OCI-LY1 (cell line): ENCODE data around the gene CIB4.

Experiments used
- H2AFZ ChIP-seq: fragments of 200-600 bp; sonication (generic), shearing (Covaris generic); 2 replicates; pipeline ENCODE4 v1.6.0; 2014; ENCODE audit warnings: antibody characterized with exemption, mild to moderate bottlenecking, low read length
- H3F3A ChIP-seq: fragments of 200-600 bp; sonication (generic), shearing (Covaris generic); 2 replicates; pipeline ENCODE4 v1.6.0; 2014; ENCODE audit warnings: mild to moderate bottlenecking, antibody characterized with exemption, low read length, moderate library complexity; ENCODE audit not compliant: insufficient read depth
- H3K27ac ChIP-seq: fragments of 200-600 bp; sonication (generic); 2 replicates; pipeline ENCODE4 v1.5.1; 2014; ENCODE audit warnings: low read length, mixed run types, mild to moderate bottlenecking, low read depth; ENCODE audit not compliant: poor library complexity, severe bottlenecking
- H3K27me3 ChIP-seq: fragments of 200-600 bp; sonication (generic); 2 replicates; pipeline ENCODE4 v1.6.0; 2014; ENCODE audit warnings: antibody characterized with exemption, mild to moderate bottlenecking, low read length, moderate library complexity; ENCODE audit not compliant: insufficient read depth
- H3K36me3 ChIP-seq: fragments of 200-600 bp; sonication (generic); 2 replicates; pipeline ENCODE4 v1.6.1; 2014; ENCODE audit warnings: mild to moderate bottlenecking, antibody characterized with exemption, low read length, moderate library complexity, mixed read lengths; ENCODE audit not compliant: insufficient read depth
- H3K4me1 ChIP-seq: fragments of 200-600 bp; sonication (generic); 2 replicates; pipeline ENCODE4 v1.5.1; 2014; ENCODE audit warnings: mild to moderate bottlenecking, low read length, moderate library complexity; ENCODE audit not compliant: insufficient read depth, severe bottlenecking
- H3K4me2 ChIP-seq: fragments of 200-600 bp; sonication (generic), shearing (Covaris generic); 2 replicates; pipeline ENCODE4 v1.6.1; 2014; ENCODE audit warnings: low read length
- H3K4me3 ChIP-seq: fragments of 200-600 bp; sonication (generic); 2 replicates; pipeline ENCODE4 v1.5.1; 2014; ENCODE audit warnings: low read length, low read depth, mild to moderate bottlenecking, mixed read lengths; ENCODE audit not compliant: poor library complexity, severe bottlenecking
- H3K79me2 ChIP-seq: fragments of 200-600 bp; shearing (Covaris generic); 2 replicates; pipeline ENCODE4 v1.6.1; 2016; ENCODE audit warnings: mixed run types, low read length, mixed read lengths; ENCODE audit not compliant: insufficient read depth
- H3K9ac ChIP-seq: fragments of 200-600 bp; sonication (generic), shearing (Covaris generic); 2 replicates; pipeline ENCODE4 v1.6.1; 2014; ENCODE audit warnings: mild to moderate bottlenecking, low read length, mixed read lengths
- H3K9me2 ChIP-seq: fragments of 200-600 bp; sonication (generic), shearing (Covaris generic); 2 replicates; pipeline ENCODE4 v1.6.1; 2014; ENCODE audit warnings: low read depth, mild to moderate bottlenecking, low read length, mixed read lengths
- H3K9me3 ChIP-seq: fragments of 200-600 bp; shearing (Covaris generic); 2 replicates; pipeline ENCODE4 v1.6.1; 2014; ENCODE audit warnings: low read length, mixed read lengths
- H4K20me1 ChIP-seq: fragments of 200-600 bp; sonication (generic), shearing (Covaris generic); 2 replicates; pipeline ENCODE4 v1.6.0; 2016; ENCODE audit warnings: mild to moderate bottlenecking, low read length; ENCODE audit not compliant: insufficient read depth
- CTCF ChIP-seq: fragments of 200-600 bp; sonication (generic), shearing (Covaris generic); IDR thresholded peaks from 2 replicates; pipeline ENCODE4 v1.5.1; 2017; ENCODE audit warnings: mild to moderate bottlenecking, antibody characterized with exemption, low read length, moderate library complexity, mixed read lengths
- EZH2 ChIP-seq: fragments of 200-600 bp; sonication (generic), shearing (Covaris generic); IDR thresholded peaks from 2 replicates; pipeline ENCODE4 v1.8.0; 2017; ENCODE audit warnings: borderline replicate concordance, mixed run types, mild to moderate bottlenecking, antibody characterized with exemption, low read length, moderate library complexity, mixed read lengths

CIB4 gene

DNA sequence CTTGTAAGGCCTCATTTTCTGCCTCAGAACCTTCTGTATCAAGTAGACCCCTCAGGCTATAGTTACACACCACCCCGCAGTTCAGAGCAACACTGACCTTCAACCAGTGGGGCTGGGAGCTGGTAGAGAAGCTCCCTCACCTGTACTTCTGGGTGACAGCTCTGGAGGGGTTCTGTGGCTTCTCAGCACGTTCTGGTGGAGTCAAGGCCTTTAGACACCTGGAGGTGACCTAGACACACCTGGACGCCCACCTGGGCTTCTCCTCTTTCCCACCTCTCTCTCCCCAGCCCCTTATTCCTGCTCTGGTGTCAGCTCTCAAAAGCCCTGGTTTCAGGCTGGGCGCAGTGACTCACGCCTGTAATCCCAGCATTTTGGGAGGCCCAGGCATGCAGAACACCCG is 7.3 kb upstream of the CIB4 start:
- no peak overlapping the region for H3K4me3 ChIP-seq
- no peak for TF ChIP-seq EZH2
- no peak for TF ChIP-seq CTCF
- no peak overlapping the region for H2AFZ ChIP-seq
- H3K9ac ChIP-seq: no peak overlapping the region
- H3K36me3 ChIP-seq: no peaks in the 10 kb centered on the region
- no peaks in the 10 kb centered on the region for H3K9me2 ChIP-seq
- no peak overlapping the region for H3K27ac ChIP-seq
- H3K9me3 ChIP-seq: no peaks in the 10 kb centered on the region
- no peaks in the 10 kb centered on the region for H3K79me2 ChIP-seq
- no peaks in the 10 kb centered on the region for H4K20me1 ChIP-seq
- no peaks in the 10 kb centered on the region for H3K27me3 ChIP-seq
- no peak overlapping the region for H3K4me2 ChIP-seq
- no peaks in the 10 kb centered on the region for H3F3A ChIP-seq
- H3K4me1 ChIP-seq: no peaks in the 10 kb centered on the region

- H3K9me2 ChIP-seq: no peaks in the 10 kb centered on the region
- H3F3A ChIP-seq: no peaks in the 10 kb centered on the region
- H2AFZ ChIP-seq: no peak overlapping the region
- no peaks in the 10 kb centered on the region for H3K4me1 ChIP-seq
- H4K20me1 ChIP-seq: no peaks in the 10 kb centered on the region
- H3K27me3 ChIP-seq: no peaks in the 10 kb centered on the region
- H3K9me3 ChIP-seq: no peaks in the 10 kb centered on the region
- no peak overlapping the region for H3K27ac ChIP-seq
- no peak overlapping the region for H3K9ac ChIP-seq
- H3K4me2 ChIP-seq: no peak overlapping the region
- TF ChIP-seq CTCF (no peak), EZH2 (no peak)
- no peaks in the 10 kb centered on the region for H3K79me2 ChIP-seq
- H3K36me3 ChIP-seq: no peaks in the 10 kb centered on the region
- H3K4me3 ChIP-seq: no peak overlapping the region
Measured at GRCh38 chr2:26647981-26648380, 6.8 kb upstream of the CIB4 start.

- H3K4me3 ChIP-seq: no peak overlapping the region
Measured at GRCh38 chr2:26646986-26647672, 6.0 kb upstream of the CIB4 start.

More at GRCh38 chr2:26646986-26647672, 6.0 kb upstream of the CIB4 start:
- Histone ChIP-seq H3K36me3 (no peaks in the 10 kb centered on the region), H2AFZ (no peak overlapping the region), H3K4me1 (no peaks in the 10 kb centered on the region), H3K9me3 (no peaks in the 10 kb centered on the region), H3K4me2 (no peak overlapping the region), H3K27ac (no peak overlapping the region), H3F3A (no peaks in the 10 kb centered on the region), H3K9me2 (no peaks in the 10 kb centered on the region), H3K27me3 (no peaks in the 10 kb centered on the region), H4K20me1 (no peaks in the 10 kb centered on the region), H3K79me2 (no peaks in the 10 kb centered on the region), H3K9ac (no peak overlapping the region)
- TF ChIP-seq CTCF (no peak), EZH2 (no peak)
